ENCODE results near the gene TMEM45B.
"Not testable (repeated sequence)": the region's sequence is repeated elsewhere in the genome, so short reads cannot be mapped to it uniquely, and the experiment has no call there.

Gene TMEM45B

DNA sequence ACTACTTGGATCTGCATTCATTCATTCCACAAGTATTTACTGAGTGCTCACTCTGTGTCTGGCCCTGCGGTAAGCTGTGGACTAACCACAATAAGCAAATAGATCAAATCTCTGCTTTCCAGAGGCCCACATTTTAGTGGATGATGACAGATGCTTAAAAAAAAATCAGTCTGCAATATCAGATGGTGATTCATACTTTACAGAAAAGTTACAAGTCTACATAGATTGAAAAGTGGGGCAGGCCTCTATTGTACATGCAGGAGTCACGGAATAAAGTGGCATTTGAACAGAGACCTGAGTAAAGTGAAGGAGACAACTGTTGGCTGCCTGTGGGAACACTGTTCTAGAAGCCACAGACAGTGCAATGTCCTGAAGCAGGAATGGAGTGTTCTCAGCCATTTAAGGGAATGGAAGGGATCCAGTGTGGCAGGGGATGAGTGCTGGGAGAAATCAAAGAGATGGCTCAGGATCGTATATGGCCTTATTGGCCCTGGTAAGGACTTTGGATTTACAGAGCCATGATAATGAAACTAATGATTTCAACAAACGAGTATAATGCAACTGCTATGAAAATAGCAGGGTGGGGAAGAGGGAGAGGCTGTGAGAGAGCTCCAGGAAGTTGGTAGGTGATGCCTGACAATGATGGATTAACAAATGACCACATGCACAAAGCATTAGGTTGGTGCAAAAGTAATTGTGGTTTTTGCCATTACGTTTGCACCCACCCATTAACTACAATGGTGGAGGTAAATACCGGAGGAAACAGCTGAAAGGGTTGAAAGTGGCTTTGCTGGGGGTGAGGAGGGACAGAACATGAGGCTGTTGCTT lies 31.1 kb downstream of the TMEM45B start:
- H3K4me3 ChIP-seq (ENCODE audit: low read length), result peak overlapping the region; percentile 17
- TF ChIP-seq, protein P1, sequence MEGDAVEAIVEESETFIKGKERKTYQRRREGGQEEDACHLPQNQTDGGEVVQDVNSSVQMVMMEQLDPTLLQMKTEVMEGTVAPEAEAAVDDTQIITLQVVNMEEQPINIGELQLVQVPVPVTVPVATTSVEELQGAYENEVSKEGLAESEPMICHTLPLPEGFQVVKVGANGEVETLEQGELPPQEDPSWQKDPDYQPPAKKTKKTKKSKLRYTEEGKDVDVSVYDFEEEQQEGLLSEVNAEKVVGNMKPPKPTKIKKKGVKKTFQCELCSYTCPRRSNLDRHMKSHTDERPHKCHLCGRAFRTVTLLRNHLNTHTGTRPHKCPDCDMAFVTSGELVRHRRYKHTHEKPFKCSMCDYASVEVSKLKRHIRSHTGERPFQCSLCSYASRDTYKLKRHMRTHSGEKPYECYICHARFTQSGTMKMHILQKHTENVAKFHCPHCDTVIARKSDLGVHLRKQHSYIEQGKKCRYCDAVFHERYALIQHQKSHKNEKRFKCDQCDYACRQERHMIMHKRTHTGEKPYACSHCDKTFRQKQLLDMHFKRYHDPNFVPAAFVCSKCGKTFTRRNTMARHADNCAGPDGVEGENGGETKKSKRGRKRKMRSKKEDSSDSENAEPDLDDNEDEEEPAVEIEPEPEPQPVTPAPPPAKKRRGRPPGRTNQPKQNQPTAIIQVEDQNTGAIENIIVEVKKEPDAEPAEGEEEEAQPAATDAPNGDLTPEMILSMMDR (IDR thresholded peaks at IDR 0.05; ENCODE audit: insufficient read depth, low read depth, low read length, missing control alignments), result no peak
- peak; percentile 94 for DNase-seq (ENCODE audit: low read depth)

DNA sequence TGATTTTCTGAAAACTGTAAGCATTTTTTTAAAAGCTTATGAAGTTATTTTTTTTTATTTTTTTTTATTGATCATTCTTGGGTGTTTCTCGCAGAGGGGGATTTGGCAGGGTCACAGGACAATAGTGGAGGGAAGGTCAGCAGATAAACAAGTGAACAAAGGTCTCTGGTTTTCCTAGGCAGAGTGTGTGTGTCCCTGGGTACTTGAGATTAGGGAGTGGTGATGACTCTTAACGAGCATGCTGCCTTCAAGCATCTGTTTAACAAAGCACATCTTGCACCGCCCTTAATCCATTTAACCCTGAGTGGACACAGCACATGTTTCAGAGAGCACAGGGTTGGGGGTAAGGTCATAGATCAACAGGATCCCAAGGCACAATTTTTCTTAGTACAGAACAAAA lies 31.7 kb downstream of the TMEM45B start:
- DNase-seq (ENCODE audit: low read depth); H3K4me3 ChIP-seq (ENCODE audit: low read length): not testable (repeated sequence)

DNA sequence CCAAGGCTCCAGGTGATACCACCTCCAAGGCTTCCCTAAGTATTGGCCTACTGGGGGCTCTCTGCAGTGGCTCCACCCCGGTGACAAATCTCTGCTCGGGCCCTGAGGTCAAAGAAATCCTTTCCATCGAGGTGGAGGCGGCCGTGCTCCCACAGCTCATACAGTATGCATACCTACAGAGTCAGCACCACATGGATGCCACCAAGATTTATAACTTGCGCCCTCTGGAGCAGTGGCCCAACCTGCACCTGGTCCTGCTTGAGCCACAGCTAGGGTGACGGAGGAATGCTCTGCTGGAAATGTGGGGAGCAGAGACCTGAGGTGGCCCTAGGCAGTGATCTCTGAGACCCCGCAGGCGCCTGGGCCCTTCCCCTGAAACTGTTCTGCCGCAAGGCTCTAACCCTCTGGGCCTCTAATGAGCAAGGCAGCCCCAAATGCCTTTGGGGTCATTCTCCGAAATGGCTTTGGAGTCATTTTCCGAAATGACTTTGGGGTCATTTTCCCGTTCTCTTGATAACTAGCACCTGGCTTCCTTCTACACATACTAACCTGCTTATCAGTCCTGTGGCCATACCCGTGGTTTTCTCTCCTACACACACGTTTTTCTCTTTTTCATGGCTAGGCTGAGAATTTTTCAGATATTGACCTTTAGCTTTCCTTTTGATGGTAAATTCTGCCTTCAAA lies 33.9 kb downstream of the TMEM45B start:
- H3K4me3 ChIP-seq (ENCODE audit: low read length), result no peak overlapping the region
- TF ChIP-seq, protein P1 (IDR thresholded peaks at IDR 0.05; ENCODE audit: insufficient read depth, low read depth, low read length, missing control alignments), result no peak
- no peak for DNase-seq (ENCODE audit: low read depth)

DNA sequence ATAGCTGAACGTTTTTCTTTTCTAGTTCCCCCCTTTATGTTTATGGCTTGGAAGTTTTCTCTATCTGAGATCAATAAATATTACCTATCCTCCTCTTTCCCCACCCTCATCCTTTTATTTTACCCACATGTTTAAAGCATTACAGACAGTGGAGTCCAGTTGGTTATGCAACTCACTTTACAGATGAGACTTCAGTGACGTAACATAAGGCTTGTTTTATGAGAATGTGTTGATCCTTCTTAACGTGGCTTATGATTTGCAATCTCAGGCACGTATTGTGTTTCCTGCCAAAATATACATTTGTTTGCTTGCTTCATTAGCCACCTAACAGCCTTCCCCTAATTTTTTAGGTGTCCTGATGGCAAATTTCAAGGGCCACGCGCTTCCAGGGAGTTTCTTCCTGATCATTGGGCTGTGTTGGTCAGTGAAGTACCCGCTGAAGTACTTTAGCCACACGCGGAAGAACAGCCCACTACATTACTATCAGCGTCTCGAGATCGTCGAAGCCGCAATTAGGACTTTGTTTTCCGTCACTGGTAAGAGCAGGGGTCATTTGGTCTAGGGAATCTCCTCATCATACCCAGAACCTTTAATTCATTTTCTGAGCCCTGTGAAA lies 36.6 kb downstream of the TMEM45B start:
- DNase-seq (ENCODE audit: low read depth), result peak; percentile 64
- H3K4me3 ChIP-seq (ENCODE audit: low read length), result no peak overlapping the region
- TF ChIP-seq, protein P1 (IDR thresholded peaks at IDR 0.05; ENCODE audit: insufficient read depth, low read depth, low read length, missing control alignments), result no peak

DNA sequence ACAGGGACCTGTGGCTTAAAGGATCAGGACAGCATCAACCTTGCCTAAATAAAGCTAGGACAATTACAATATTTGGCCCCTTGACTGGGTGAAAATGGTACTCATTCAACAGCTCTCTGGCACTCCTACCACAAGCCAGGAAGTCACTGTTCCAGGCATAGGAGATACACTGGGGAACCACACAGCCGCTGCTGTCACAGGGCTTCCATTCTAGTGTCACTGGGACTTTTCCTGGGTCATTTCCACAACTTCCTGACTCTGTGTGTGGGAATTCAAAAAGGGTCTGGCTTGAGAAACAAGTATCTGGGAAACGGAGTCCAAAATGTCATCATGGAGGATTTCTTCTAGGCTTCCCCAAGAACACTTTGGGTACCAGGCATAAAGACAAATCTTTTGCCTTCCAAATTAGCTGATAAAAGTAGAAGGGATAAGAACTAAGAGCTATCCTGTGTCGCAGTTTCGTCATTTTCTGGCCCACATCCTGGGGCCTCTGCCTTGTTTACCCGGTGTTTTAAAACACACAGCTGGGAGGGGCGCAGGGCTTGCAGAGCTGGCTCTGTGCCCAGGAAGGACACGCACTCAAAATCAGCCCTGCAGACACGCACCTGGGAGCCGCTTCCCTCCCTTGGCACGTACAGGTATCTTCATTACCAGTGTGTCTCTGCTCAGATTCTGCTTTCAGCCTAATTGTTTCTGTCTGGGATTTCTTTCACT lies 38.0 kb downstream of the TMEM45B start:
- no peak overlapping the region for H3K4me3 ChIP-seq (ENCODE audit: low read length)
- peak; percentile 97 for DNase-seq (ENCODE audit: low read depth)
- TF ChIP-seq, protein P1 (IDR thresholded peaks at IDR 0.05; ENCODE audit: insufficient read depth, low read depth, low read length, missing control alignments), result no peak

DNA sequence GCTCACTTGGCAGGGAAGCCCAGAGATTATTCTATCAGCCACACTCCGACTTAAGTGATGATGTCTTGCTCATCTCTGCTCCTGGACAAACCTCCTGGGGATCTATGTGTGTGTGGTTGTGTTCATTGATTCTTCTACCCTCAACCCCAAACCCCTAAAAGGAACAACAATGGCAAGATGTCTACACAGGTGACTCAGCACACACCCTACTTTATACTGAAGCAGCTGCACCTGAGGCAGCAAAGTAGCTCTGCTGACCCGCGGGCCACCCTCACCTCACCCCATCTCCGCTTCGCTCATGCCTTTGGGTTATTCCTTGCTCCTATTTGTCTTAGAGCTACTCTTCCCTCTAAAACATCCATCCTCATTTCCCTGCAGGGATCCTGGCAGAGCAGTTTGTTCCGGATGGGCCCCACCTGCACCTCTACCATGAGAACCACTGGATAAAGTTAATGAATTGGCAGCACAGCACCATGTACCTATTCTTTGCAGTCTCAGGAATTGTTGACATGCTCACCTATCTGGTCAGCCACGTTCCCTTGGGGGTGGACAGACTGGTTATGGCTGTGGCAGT lies 38.7 kb downstream of the TMEM45B start:
- TF ChIP-seq, protein P1 (IDR thresholded peaks at IDR 0.05; ENCODE audit: insufficient read depth, low read depth, low read length, missing control alignments), result no peak
- H3K4me3 ChIP-seq (ENCODE audit: low read length), result no peak overlapping the region
- peak; percentile 17 for DNase-seq (ENCODE audit: low read depth)

Measured in epithelial cell of esophagus (primary cell).